ENCODE results near the gene NAMPT. TPM values are rescaled to one million over a fixed set of nuclear protein-coding genes. Genes with fewer than 3 reads are reported as not detected.
"Not testable (repeated sequence)": the region's sequence is repeated elsewhere in the genome, so short reads cannot be mapped to it uniquely, and the experiment has no call there.

NAMPT gene
- total RNA-seq = 120 TPM

DNA sequence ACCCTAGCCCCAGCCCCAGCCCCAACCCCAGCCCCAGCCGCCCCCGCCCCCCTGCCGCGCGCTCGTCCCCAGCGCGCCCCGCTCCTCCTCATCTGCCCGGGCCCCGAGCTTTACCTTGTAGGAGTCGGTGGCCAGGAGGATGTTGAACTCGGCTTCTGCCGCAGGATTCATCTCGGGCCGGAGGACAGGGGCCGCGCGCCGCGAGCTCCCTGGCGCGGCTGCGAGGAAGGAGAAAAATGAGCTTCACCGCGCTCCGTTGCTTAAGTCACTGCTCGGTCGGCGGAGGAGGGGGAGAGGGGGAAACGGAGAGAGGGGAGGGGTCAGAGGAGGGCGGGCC, at the start of gene NAMPT:
NAMPT (minus strand) TSS at position 270 of the 337 bp plus-strand sequence; CDS start at position 171, 99 bp downstream.
- no peak for DNase-seq

DNA sequence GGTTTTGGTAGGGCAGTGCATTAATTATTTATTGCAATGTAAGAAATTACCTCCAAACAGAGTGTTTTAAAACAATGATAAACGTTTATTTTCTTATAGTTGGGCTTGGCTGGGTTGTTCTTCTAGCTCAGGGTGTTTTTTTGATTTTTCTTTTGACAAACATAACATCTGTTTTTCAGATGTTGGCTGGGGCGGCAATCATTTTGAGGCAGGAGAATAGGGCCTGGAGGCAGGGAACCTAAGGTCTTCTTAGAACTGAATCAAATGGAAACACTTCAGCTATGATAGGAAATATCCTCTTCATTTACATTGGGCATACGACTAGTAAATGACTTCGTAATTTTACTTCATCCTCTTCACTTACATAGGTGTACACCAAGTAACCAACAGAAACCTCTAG, 47.4 kb upstream of the NAMPT start:
- peak; percentile 2 for DNase-seq

DNA sequence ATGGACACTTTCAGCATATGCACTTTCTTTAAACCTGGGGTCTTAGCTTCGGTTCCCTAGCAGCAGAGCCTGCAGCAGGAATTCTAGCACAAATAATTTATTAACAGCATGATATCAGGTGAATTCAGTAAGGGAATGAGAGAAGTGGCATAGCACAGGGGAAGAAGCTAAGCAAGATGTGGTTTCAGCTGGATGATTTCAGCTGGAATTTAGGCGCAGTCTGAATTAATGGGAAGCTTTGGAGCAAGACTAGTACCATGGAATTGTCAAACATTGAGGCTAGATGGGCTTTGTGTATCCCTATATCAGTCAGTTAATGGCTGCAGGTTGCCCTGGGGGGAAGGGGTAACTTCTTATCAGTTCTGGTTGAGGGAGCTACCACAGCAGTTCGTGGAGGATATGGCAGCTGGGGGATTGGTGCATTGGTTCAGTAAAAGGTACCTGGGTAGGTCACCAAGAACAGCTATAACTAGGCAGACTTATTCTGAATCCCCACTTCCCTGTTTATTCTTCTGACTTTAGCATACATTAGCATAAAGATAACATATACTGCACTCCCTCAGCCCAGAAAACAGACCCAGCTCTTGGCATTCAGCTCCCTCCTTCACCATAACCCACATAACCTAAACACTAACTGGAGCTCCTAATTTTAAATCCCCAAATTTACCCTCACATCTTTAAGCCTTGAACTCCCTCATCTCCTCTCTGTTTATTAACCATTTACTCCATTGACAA, 46.8 kb upstream of the NAMPT start:
- DNase-seq = no peak

DNA sequence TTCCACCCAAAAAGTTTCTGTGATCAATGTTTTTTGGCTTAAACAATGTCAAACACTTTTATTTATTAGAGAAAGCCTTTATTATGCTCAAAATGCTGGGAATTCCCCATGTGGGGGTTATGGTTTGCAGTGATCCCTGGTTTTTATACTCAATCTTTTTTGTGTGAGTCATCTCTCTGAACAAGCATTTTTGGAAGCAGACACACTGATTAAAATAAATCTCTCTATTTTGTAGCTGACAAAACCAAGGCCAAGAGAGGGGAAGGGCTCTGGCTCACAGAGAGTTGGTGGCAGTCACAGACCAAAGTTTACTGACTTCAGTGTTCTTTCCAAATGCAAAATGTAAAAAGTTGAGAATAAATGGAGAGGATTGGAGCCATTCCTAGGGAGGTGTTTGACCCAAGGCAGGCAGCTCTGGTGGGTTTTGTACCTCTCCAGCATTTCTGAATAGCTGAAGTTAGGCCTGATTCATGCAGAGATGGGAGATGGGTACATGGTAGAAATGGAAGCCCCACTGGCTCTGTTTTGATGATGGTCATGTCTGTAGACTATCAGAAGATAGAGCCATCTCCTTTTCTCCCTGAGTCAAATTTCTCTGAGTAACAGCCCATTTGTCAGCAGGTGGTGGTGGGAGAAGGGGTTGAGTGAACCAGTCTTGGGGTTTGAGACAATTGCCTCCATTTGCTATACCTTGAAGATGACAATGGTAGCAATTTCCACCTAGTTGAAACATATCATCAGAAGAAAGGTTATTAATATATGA, 45.4 kb upstream of the NAMPT start:
- no peak for DNase-seq

DNA sequence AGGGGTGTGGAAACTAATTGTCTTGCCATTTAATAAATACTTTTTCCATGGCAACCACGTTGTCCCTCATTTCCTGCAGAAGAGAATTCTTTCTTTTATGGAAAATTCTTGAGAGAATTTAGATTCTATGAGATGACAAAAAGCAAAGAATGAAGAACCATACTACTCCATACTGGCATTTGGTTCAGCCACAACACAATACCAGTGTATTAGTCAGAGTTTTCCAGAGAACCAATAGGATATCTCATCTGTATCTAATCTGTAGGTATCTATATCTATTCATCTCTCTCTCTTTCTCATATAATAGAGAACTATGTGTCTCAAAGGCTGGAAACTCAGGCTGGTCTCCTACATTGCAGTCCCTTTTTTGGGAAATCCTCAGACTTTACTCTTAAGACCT, 44.6 kb upstream of the NAMPT start:
- no peak for DNase-seq

DNA sequence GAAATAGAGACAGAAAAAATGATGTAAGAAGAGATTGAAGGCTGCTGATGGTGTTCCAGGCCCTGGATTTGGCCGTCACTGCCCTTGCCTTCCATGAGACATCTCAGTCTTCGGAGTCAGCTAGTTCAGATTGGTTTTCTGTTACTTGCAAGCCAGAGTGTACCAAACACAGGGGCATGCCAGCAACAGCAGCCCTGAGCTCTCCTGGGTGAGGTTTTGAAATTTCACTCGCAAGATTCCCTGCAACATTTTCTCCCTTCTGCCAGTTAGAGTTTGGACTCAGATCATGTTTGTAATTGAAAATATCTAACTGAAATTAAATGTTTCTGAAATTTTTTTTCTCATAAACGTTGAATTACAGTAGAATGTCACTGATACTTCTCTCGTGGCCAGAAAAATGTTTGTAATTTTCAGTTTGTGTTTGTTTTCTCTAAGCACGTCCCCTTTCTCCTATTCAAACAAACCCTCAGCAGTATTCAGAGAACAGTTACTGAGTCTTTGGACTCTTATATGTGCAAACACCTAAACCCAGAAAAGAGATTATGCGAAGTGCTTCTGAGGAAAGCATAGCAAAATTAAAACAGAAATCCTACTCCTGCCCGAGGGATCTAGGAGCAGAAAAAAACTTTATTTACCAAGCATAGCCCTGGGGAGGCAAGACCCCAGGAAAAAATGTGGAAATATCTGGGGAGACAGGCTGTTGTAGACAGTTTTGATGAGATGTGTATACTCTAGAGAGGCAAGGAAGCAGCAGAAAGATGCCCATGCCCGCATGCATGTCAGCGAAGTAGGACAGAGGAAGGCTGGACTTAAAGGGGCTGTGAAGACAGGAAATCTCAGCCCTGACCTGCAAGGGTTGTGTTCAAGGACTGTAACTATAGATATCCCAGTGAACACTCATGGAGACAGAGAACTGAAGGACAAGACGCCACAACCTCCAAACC, 43.0 kb upstream of the NAMPT start:
- no peak for DNase-seq

DNA sequence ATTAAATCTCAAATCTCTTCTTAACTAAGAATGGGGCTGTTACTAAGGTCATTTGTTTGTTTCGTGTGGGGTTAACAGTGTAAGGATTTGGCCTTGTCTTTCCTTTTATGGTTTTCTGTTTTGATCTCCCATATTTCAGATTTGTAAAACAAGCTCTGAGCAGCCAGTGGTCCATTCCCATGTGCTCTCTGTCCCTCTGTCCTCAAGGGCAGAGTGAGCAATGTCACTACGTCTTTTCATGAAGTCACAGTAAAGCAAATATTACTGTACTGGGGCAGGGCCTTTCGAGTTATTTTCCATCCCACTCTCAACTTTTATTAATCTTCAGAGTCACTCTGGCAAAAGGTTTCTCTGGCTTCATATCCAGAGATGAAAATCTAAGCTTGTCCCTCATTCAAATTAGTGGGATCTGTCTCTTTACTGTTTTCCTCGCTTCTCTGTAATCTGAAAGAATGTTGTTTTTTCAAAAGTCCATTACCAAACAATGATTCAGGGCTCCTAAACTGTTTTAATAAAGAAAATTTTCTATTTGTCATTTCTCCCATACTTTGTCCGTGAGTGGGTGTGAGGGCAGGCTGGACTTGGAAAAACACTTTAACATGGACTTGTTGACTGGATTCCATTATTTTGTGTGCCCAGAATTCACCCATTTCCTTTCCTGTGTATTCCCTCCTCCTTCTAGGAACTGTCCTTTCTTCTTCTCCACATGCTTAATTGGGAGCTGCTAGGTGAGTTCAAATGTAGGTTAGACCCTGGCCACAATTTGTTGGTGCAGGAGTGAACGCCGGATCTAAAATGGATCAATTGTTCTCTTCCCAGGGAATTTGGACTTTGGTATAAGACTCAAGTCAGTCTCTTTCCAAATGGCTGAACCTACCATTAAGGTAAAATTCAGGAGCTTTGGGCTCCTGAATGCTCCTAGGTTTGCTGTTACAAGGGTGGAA, 42.1 kb upstream of the NAMPT start:
- DNase-seq = no peak

DNA sequence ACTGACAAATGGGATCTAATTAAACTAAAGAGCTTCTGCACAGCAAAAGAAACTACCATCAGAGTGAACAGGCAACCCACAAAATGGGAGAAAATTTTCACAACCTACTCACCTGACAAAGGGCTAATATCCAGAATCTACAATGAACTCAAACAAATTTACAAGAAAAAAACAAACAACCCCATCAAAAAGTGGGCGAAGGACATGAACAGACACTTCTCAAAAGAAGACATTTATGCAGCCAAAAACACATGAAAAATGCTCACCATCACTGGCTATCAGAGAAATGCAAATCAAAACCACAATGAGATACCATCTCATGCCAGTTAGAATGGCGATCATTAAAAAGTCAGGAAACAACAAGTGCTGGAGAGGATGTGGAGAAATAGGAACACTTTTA, 39.7 kb upstream of the NAMPT start:
- DNase-seq = not testable (repeated sequence)

DNA sequence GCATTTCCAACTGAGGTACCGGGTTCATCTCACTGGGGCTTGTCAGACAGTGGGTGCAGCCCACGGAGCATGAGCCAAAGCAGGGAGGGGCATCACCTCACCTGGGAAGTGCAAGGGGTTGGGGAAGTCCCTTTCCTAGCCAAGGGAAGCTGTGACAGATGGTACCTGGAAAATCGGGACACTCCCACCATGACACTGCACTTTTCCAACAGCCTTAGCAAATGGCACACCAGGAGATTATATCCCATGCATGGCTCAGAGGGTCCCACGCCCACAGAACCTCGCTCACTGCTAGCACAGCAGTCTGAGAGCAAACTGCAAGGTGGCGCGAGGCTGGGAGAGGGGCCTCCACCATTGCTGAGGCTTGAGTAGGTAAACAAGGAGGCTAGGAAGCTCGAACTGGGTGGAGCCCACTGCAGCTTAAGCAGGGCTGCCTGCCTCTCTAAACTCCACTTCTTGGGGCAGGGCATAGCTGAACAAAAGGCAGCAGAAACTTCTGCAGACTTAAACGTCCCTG, 35.5 kb upstream of the NAMPT start:
- DNase-seq = not testable (repeated sequence)

DNA sequence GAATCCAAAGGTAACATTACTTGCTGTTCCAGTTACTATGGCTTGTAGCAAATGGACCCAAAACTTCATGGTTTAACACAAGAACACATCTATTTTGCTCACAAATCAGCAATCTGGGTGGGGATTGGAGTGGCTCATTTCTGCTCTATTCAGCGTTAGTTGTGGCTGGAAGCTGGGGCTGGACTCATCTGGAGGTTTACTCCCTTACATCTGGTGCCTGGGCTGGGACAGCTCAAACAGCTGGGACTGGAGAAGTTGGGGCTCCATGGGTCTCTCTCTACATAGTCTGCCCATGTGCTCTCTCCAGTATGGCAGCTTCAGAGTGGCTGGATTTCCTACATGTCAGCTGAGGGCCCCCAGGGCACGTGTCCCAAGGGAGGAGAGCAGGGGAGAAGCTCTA, 33.7 kb upstream of the NAMPT start:
- no peak for DNase-seq

DNA sequence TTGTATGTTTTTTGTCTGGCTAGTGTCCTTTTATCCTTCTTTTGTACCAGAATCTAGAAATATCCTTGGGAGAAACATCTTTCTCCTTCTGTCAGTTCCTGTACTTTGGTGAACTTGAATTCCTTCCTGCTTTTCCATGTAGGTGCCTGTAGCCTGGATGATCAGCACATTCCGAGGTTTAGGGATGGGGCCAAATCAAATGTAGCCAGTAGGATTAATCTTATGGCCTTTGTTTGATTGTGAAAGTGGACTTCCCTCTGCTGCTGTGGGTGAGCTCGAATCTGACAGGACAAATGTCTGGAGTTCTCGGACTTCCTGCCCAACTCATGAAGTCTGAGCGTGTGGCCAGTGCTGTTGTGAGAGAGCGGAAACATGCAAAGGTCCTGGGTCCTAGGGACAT, 33.2 kb upstream of the NAMPT start:
- DNase-seq = no peak

DNA sequence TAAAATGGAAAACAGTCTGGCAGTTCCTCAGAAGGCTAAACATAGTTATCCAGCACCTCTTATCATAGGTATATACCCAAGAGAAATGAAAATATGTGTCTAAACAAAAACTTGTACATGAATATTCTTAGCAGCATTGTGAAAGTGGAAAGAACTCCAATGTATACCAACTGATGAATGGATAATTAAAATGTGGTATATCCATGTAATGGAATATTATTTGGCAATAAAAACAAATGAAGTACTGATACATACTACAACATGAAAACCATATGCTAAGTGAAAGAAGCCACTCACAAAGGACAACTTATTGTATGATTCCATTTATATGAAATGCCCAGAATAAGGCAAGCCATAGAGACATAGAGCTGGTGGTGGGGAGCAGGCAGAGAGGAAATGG, 32.2 kb upstream of the NAMPT start:
- DNase-seq = no peak

DNA sequence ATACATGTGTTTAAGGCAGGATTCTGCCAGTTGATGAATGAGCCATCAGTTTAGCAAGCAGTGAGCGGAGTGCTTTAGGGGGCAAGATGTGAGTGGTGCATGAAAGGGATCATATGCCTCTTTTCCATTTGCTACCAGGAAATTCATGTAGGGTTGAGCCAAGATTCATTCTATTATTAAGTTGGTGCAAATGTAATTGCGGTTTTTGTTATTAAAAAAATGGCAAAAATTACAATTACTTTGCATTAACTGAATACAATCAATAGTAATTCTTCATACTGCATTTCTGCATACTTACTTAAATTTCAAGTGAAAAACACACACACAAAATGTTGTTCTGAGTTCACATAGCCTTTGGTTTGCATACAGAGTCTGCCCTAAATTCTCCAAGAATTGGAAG, 30.1 kb upstream of the NAMPT start:
- DNase-seq = no peak

DNA sequence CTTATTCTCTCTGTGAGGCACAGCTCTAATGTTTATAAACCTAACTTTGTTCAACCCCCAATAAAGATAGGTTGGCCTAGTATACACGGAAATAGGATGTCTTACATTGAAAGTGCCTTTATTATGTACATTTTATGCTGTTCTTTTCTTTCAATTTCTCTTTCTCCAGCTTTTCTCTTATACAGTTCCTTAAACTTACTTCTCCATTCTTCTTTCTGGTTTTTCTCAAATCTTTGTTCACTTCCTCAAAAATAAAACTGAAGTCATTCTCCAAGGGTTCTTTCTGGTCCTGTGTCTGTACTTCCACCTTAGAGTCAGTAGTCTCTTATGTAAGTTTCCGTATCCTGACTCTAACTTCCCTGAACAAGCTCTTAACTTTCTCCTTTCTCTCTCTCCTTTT, 29.2 kb upstream of the NAMPT start:
- DNase-seq = no peak

DNA sequence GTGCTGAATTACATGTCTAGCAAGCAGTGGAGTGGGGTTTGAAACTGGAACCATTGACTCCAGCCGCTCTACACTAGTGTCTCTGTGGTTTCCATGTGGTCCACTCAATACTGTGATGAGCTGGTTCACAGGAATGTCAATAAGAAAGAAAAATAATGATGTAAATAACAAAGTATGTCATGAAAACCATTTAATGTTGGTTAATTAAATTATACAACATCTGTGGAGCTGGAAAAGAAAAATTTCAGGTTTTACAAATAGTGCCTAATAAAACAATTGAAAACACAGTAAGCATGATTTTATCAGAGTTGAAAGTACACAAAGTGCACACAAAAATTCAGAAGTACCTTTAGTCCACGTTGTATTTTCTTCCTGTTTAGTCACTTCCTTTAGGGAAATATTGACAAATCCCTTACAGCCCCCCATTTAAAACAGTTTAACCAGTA, 28.7 kb upstream of the NAMPT start:
- no peak for DNase-seq

DNA sequence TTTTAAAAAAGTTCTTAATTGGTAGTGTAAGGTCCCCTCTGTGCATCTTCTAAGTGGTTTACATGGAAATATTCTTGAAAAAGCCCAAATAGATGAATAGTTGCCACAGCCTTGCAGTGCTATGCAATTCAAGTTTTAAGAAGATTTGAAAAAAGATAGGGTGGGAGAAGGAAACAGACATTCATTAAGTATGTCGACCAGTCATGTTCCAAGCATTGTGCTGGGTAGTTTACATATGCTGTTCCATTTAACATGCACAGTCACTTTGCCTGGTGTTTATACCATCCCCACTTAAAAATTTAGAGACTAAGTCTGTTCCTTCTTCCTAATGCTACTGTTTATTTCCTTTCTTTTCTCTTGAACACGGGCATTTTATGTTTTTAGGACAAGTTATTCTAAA, 28.1 kb upstream of the NAMPT start:
- no peak for DNase-seq

DNA sequence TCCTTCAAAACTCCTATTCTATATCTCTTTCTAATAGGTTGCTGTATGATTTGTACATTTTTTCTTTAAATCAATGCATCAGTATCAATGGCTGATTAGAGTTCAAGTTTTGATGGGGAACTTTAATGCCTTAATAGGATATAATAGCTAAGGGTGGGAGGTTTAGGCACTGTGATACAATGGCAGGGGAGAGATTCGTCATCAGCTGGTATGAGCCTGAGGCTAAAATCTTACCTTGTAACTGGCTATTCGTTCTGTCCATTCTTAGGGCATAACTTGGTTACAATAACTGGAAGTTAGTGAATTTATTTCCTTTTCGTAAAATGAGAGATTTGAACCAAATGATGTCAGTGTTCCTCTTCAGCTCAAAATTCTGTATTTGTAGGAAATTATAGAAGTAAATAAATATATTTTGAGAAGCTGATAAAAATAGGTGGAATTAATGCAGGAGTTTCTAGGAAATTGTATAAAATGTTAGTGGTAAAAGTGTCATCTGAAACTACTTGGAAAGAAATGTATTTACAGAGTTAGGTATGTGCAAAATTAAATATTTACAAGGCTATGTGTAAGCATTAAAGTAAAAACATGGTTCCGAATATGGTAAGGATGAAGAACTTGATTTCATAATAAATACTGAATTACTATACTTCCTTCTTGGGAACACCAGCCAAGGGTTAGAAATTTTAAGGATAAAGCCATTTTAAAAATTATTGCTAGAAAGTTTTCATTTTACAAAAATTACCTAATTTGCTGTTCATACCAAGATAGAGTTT, 27.5 kb upstream of the NAMPT start:
- no peak for DNase-seq

DNA sequence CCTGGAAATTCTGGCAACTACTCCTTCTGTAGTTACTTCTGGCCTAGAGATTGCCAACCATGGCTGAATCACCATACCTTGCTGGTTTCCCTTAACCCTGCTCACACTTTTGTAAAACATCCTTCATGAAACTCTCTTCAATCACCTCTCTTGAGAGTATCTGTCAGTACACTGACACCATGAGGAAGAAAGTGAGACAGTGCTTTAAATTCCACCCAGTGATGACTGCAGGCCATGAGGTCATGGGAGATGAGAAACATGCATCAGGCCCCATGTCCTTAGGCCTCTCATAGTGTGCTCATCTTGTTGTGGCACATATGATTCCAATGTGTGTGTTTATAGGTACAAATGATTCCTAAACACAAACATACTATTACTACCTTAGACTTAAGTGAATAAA, 24.6 kb upstream of the NAMPT start:
- DNase-seq = no peak

DNA sequence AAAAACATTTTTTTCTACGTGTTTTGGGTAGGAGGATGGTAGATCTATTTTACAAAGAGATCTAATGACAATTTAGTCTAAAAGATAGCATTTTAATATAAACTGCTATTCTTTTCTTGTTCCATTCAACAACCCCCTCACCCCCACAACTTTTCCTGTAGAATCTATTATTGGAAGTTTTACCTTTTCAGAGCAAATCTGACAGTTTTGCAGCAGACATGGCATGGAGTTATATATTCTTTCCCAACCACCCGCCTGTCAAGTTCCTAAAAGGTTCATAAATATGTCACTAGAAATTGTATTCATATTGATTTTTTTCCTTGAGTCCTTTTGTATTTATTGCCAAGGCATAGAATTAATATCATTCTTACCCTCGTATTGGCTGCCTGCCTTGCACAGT, 21.5 kb upstream of the NAMPT start:
- DNase-seq = no peak

DNA sequence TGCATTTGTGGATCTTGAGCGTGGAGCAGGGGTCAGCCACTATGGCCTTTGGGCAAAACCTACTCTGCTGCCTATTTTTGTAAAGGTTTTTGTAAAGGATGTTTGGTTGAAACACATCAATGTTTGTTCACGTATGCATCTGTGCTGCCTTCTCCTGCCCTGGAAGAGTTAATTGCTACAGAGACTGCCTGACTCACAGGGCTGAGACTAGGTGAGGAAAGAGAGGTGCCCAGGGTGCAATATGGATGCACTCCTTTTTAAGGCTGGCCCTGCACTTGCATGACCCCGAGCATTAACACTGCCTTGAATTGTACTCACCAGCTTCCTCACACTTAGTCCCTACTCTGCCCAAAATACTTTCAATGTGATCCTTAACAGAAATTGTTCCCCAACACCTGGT, 20.9 kb upstream of the NAMPT start:
- DNase-seq = no peak

DNA sequence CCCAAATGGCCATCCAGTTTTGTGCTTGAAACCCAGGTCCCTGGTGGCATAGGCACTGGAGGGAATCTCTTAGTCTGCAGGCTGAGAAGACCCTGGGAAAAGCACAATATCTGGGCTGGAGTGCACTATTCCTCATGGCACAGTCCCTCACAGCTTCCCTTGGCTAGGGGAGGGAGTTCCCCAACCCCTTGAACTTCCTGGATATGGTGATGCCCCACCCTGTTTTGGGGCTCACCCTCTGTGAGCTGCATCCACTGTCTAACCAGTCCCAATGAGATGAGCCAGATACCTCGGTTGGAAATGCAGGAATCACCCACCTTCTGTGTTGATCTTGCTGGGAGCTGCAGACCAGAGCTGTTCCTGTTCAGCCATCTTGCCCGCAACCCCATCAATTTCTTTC, 19.8 kb upstream of the NAMPT start:
- no peak for DNase-seq

Data from tongue (tissue), 2 donors.